Measurements from ENCODE around the gene SLC35E2B.
"Not testable (repeated sequence)": the region's sequence is repeated elsewhere in the genome, so short reads cannot be mapped to it uniquely, and the experiment has no call there.

Gene SLC35E2B

DNA sequence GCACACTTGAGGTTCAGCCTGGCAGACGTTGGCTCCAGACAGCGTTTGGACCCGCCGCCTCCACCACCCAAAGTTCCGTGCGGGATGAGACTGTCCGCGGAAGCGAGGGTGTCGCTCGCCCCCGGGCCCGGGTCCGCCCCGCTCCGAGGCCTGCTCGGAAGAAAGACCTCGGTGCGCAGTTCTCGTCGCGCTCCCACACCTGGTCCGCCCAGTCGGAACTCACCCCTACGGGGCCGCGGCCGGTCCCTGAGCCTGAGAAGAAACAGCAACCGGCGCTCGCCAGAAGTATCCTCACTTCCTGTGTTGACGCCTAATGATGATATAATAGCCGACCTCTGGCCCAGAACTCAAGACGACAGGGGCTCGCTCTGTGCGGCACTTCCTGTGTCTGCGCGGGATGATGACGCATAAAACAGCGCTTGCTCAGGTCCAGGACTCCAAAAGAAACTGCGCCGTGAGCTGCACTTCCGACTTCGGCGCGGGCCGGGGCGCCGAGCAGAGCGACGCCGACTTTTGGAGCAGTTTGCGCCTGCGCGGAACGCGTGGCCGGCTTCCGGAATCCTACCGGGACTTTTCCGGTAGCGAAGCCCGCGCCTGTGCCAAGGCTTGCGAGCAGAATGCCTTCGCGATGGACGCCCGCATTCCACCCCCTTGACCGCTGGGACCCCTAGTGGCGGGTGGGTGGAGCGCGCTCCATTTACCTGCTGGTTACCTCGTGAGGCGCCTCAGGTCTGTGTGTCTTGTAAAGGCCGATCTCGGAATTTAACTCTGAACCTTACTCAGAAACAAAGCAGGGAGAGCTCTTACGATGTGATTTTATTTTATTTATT lies 31.7 kb upstream of the SLC35E2B start, which contains the start of gene CDK11A:
CDK11A (minus strand) TSS at position 323 of the 830 bp plus-strand sequence. CDS start 1,539 bp downstream, outside the sequence.
- peak within 1 kb of the TSS; percentile 90 for H3K27ac ChIP-seq (ENCODE audit: low read depth, low read length)
- H3K36me3 ChIP-seq (ENCODE audit: control insufficient read depth, insufficient read depth, low read length); H3K4me1 ChIP-seq (ENCODE audit: control insufficient read depth, insufficient read depth, low read length); H3K27me3 ChIP-seq (ENCODE audit: control insufficient read depth, insufficient read depth, low read length): not testable (repeated sequence)
- peak within 1 kb of the TSS; percentile 70 for H3K4me3 ChIP-seq (ENCODE audit: low read length)
- H3K9ac ChIP-seq (ENCODE audit: low read length): peak within 1 kb of the TSS; percentile 88

DNA sequence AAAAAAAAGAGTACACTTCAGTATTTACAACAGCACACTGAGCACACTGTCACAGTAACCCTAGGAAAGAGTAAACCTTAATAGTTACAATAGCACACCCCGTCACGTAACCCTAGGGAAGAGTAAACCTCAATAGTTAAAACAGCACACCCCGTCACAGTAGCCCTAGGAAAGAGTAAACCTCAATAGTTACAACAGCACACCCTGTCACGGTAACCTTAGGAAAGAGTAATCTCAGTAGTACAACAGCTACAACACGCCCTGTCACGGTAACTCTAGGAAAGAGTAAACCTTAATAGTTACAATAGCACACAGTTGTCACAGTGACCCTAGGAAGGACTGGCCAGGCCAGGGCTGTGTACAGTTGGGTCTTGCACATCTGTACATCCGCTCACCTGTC lies 28.6 kb upstream of the SLC35E2B start:
- H3K36me3 ChIP-seq (ENCODE audit: control insufficient read depth, insufficient read depth, low read length): peaks cover 14% of the 10 kb centered on the region
- H3K4me1 ChIP-seq (ENCODE audit: control insufficient read depth, insufficient read depth, low read length): no peaks in the 10 kb centered on the region
- H3K4me3 ChIP-seq (ENCODE audit: low read length): no peak overlapping the region
- H3K27me3 ChIP-seq (ENCODE audit: control insufficient read depth, insufficient read depth, low read length): no peaks in the 10 kb centered on the region
- no peak overlapping the region for H3K9ac ChIP-seq (ENCODE audit: low read length)
- H3K27ac ChIP-seq (ENCODE audit: low read depth, low read length): no peak overlapping the region

DNA sequence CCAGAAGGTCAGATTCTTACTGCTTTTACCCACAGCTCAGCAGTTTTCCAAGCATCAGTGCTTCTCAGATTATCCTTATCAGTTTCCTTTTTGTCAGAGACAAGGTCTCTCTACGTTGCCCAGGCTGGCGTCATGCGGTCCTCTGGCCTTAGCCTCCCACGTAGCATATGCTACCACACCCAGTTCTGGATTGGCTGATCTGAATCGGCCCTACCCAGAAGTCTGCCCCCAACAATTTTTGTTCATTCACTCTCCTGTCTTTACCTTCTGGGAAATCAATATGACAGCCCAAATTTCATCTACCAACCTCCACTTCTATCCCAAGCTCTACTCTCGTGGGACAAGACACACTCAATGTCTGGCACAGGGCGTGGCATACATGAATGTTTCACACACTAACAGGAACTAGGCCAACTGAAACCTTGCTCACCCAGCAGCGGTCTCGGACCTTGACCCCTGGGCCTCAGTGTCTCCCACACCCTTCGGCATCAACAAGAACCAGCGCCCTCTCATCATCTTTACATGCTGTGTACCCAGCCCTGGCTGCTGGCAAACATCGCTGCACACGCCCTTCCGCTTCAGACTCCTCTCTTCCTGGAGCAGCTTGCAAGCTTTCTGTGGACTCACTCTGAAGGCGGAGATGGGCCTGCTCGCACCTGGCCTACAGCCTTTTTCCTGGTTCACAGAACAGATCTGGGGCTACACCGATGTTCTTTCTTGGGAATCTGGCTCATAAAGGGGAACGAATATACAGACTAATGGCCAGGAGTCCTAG lies 22.7 kb upstream of the SLC35E2B start:
- H3K27ac ChIP-seq (ENCODE audit: low read depth, low read length); H3K4me1 ChIP-seq (ENCODE audit: control insufficient read depth, insufficient read depth, low read length); H3K9ac ChIP-seq (ENCODE audit: low read length); H3K4me3 ChIP-seq (ENCODE audit: low read length); H3K36me3 ChIP-seq (ENCODE audit: control insufficient read depth, insufficient read depth, low read length); H3K27me3 ChIP-seq (ENCODE audit: control insufficient read depth, insufficient read depth, low read length): not testable (repeated sequence)

DNA sequence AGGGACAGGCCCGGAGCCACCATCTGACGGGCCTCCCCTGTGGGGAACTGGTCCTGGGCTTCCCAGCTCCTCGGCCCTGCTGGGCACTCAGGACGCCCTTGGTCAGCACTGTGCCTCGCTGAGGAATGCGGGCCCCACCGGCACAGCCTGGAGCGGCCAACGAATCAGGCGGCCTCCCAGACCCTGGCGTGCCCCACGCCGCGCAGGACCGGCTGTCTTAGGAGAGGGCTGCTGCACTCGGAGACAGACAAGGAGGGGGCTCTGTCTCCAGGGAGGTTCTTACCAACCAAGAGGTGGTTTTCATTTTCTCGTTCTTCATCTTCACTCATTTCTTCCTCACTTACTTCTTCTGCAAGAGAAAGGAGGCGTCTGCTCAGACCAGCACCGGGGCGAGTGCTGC lies 15.3 kb upstream of the SLC35E2B start:
- not testable (repeated sequence) for H3K4me1 ChIP-seq (ENCODE audit: control insufficient read depth, insufficient read depth, low read length); H3K27ac ChIP-seq (ENCODE audit: low read depth, low read length); H3K9ac ChIP-seq (ENCODE audit: low read length); H3K36me3 ChIP-seq (ENCODE audit: control insufficient read depth, insufficient read depth, low read length); H3K27me3 ChIP-seq (ENCODE audit: control insufficient read depth, insufficient read depth, low read length); H3K4me3 ChIP-seq (ENCODE audit: low read length)

DNA sequence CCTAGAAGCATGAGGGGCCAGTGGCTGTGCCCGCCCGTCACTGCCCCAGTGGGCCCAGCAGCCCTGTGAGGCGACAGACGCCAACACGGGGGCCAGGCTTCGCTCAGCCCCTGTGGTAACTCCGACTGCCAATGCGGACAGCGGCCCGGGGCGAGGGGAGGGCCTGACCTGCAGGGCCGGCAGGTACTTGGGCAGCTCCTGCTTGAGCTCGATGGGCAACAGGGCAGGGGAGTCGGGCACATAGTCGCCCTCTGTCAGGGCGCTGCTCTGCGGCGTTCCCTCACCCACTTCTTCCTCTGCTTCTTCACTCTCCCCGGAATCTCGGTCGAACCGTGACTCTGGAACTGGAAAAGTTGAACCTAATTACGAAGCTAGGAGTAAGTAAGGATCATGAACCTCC lies 14.6 kb upstream of the SLC35E2B start:
- not testable (repeated sequence) for H3K27ac ChIP-seq (ENCODE audit: low read depth, low read length); H3K27me3 ChIP-seq (ENCODE audit: control insufficient read depth, insufficient read depth, low read length); H3K36me3 ChIP-seq (ENCODE audit: control insufficient read depth, insufficient read depth, low read length); H3K4me3 ChIP-seq (ENCODE audit: low read length); H3K4me1 ChIP-seq (ENCODE audit: control insufficient read depth, insufficient read depth, low read length); H3K9ac ChIP-seq (ENCODE audit: low read length)

DNA sequence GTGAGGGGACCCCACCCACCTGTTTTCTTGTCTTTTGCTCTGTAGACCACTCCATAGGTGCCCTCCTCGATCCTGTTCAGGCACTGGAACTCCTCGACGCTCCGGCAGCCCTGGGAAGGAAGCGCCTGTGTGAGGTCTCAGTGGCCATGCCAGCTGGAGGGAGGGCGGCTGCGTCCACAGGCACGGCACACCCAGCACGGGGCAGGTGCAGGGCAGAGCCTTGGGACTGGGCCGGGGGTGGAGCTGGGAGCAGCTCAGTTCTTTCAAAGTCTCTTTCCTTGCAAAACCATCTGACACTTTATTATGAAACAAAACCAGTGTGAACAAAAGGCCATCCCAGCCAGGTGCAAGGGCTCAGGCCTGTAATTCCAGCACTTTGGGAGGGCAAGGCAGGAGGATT lies 13.0 kb upstream of the SLC35E2B start:
- H3K36me3 ChIP-seq (ENCODE audit: control insufficient read depth, insufficient read depth, low read length); H3K9ac ChIP-seq (ENCODE audit: low read length); H3K27ac ChIP-seq (ENCODE audit: low read depth, low read length); H3K27me3 ChIP-seq (ENCODE audit: control insufficient read depth, insufficient read depth, low read length); H3K4me1 ChIP-seq (ENCODE audit: control insufficient read depth, insufficient read depth, low read length); H3K4me3 ChIP-seq (ENCODE audit: low read length): not testable (repeated sequence)

DNA sequence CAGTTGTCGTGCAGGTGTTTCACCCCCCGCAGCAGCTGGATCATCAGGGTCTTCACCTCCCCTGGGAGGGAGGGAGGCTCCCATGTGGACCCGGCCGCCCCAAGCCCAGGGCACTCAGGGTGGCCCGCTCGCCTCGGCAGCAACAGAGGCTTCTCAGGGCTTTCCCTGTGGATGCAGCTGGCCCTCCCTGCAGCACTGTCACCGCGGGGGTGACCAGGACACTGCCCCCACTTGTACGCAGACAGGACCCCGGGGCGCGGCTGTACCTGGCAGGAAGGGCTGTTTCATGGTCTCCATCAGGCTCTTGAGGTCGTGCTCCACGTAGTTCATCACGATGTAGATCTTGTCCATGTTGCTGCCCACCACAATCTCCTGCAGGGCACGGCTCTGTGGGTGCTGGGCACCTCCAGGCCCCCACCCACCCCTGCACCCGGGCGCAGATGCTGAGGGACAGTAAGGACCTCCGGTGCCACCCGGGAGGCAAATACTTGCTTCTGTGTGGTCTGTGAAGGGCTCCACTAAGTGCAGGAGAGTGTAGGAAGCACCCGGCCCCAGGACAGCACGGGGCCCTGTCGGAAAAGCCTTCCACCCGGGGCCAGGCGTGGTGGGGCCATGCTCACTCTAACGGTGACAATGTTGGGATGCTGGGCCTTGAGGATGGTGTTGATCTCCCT lies 11.8 kb upstream of the SLC35E2B start:
- H3K9ac ChIP-seq (ENCODE audit: low read length); H3K4me3 ChIP-seq (ENCODE audit: low read length); H3K27ac ChIP-seq (ENCODE audit: low read depth, low read length); H3K4me1 ChIP-seq (ENCODE audit: control insufficient read depth, insufficient read depth, low read length); H3K27me3 ChIP-seq (ENCODE audit: control insufficient read depth, insufficient read depth, low read length); H3K36me3 ChIP-seq (ENCODE audit: control insufficient read depth, insufficient read depth, low read length): not testable (repeated sequence)

DNA sequence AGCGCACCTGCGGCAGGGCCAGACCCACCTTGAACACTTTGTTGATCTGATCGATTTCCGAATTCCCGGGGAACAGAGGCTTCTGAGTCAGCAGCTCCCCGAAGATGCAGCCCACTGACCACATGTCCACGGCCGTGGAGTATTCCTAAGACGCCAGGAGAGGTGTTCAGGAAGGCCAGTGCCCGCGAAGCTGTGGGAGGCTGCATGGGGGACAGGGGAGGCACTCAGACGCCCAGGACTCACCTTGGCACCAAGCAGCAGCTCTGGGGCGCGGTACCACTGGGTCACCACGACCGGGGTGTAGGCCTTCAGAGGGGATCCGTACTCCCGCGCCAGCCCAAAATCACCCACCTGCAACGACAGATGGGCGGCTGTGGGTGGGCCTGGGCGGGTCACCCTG lies 11.2 kb upstream of the SLC35E2B start:
- Histone ChIP-seq H3K4me1 (ENCODE audit: control insufficient read depth, insufficient read depth, low read length) (no peaks in the 10 kb centered on the region), H3K36me3 (ENCODE audit: control insufficient read depth, insufficient read depth, low read length) (no peaks in the 10 kb centered on the region), H3K27ac (ENCODE audit: low read depth, low read length) (no peak overlapping the region), H3K27me3 (ENCODE audit: control insufficient read depth, insufficient read depth, low read length) (no peaks in the 10 kb centered on the region), H3K9ac (ENCODE audit: low read length) (no peak overlapping the region), H3K4me3 (ENCODE audit: low read length) (no peak overlapping the region)

DNA sequence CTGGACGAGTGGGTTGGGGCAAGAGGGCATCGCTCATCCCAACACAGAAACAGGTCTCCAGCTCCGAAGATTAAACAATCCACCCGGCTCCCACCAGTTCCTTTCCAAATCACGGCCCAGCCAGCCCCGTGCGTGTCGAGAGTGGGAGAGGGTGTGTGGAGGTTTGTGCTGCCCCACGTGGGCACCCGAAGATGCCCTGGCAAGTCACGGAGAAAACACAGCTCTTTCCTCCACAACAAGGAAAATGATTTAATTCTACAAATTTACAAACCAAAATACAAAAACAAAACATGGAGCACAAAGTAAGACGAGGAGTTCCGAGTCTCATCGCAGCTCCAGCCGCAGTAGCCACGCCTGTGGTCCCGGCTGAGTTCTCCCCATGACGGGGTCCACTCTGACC lies 9.9 kb upstream of the SLC35E2B start:
- not testable (repeated sequence) for H3K27me3 ChIP-seq (ENCODE audit: control insufficient read depth, insufficient read depth, low read length); H3K27ac ChIP-seq (ENCODE audit: low read depth, low read length); H3K36me3 ChIP-seq (ENCODE audit: control insufficient read depth, insufficient read depth, low read length); H3K9ac ChIP-seq (ENCODE audit: low read length); H3K4me3 ChIP-seq (ENCODE audit: low read length); H3K4me1 ChIP-seq (ENCODE audit: control insufficient read depth, insufficient read depth, low read length)

DNA sequence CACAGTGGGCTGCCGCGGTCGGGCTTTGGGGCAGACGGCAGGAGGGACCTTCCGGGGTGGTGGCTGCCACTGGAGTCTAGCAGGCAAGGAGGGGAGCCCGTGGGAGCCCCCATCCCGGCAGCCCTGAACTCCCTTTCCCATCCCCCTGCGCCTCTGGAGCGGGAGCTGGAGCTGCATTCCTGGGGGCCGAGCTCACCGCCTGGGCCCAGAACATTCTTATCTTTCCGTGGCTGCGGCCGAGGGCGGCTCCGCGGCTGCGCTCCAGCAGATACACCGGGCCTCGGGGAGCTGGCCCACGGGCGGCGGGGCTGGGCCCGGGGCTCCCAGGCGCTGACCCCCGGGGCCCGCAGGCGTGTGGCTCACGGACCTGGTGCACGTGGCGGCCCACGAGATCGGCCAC lies 8.0 kb upstream of the SLC35E2B start:
- not testable (repeated sequence) for H3K27ac ChIP-seq (ENCODE audit: low read depth, low read length); H3K9ac ChIP-seq (ENCODE audit: low read length); H3K27me3 ChIP-seq (ENCODE audit: control insufficient read depth, insufficient read depth, low read length); H3K4me3 ChIP-seq (ENCODE audit: low read length); H3K4me1 ChIP-seq (ENCODE audit: control insufficient read depth, insufficient read depth, low read length); H3K36me3 ChIP-seq (ENCODE audit: control insufficient read depth, insufficient read depth, low read length)

DNA sequence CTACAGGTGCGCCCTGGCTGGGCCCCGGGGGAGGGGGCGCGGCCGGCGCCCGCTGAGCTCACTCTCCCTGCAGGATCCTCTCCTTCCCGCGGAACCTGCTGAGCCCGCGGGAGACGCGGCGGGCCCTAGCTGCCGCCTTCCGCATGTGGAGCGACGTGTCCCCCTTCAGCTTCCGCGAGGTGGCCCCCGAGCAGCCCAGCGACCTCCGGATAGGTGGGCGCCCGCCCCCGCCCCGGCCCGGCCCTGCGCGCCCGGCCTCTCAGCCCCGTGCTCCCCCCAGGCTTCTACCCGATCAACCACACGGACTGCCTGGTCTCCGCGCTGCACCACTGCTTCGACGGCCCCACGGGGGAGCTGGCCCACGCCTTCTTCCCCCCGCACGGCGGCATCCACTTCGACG lies 7.5 kb upstream of the SLC35E2B start:
- not testable (repeated sequence) for H3K4me1 ChIP-seq (ENCODE audit: control insufficient read depth, insufficient read depth, low read length); H3K27me3 ChIP-seq (ENCODE audit: control insufficient read depth, insufficient read depth, low read length); H3K27ac ChIP-seq (ENCODE audit: low read depth, low read length); H3K36me3 ChIP-seq (ENCODE audit: control insufficient read depth, insufficient read depth, low read length); H3K9ac ChIP-seq (ENCODE audit: low read length); H3K4me3 ChIP-seq (ENCODE audit: low read length)

DNA sequence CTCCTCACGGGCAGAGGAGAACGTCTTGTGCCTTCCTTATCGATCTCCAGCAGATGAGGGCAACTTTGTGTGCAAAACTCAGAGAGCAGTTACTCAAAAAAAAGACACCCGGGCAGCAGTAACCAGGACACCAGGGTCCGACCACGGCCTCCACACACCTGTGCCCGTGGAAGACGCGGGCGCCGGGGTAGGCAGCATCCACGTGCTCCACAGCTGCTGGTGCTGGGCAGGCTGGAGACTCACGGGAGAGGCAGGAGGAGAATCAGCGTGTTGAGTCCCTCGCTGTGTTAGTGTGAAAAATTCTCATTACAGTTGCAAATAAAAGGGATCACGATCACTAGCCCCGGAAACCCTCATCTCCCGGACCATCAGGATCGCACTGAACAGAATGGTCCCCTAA lies 6.5 kb upstream of the SLC35E2B start:
- not testable (repeated sequence) for H3K4me1 ChIP-seq (ENCODE audit: control insufficient read depth, insufficient read depth, low read length); H3K4me3 ChIP-seq (ENCODE audit: low read length); H3K9ac ChIP-seq (ENCODE audit: low read length); H3K27ac ChIP-seq (ENCODE audit: low read depth, low read length); H3K27me3 ChIP-seq (ENCODE audit: control insufficient read depth, insufficient read depth, low read length); H3K36me3 ChIP-seq (ENCODE audit: control insufficient read depth, insufficient read depth, low read length)
